Measurements from ENCODE around the gene WDR55. TPM values are rescaled to one million over a fixed set of nuclear protein-coding genes. Genes with fewer than 3 reads are reported as not detected.
"Not testable (repeated sequence)": the region's sequence is repeated elsewhere in the genome, so short reads cannot be mapped to it uniquely, and the experiment has no call there.

Gene WDR55
- total and polyA plus RNA-seq, 5 donors from 2014 or later, result 17.6 to 47.5 (median 22.0) TPM

- not testable (repeated sequence) for DNase-seq; H3K27me3 Mint-ChIP-seq; H3K9me3 Mint-ChIP-seq; H3K27ac ChIP-seq (ENCODE audit: insufficient read depth, low read length, poor library complexity, severe bottlenecking); H3K9me3 ChIP-seq (ENCODE audit: control insufficient read depth in 2 of 2, low read length in 2 of 2); H3K4me3 ChIP-seq (ENCODE audit: low read depth, low read length); ATAC-seq (ENCODE audit: low read depth in 2 of 2); H3K27me3 ChIP-seq (ENCODE audit: control insufficient read depth, insufficient read depth, low read length)
- Histone ChIP-seq H3K36me3 (ENCODE audit: control insufficient read depth, insufficient read depth, low read length) (peaks cover 75% of the 10 kb centered on the region), H3K4me1 (ENCODE audit: control insufficient read depth, insufficient read depth, low read length, poor library complexity, severe bottlenecking) (peaks cover 11% of the 10 kb centered on the region)
- Mint-ChIP-seq H3K27ac (peak overlapping the region in 2 of 3 donors; percentile 17 to 43), H3K36me3 (peaks cover 58% of the 10 kb centered on the region), H3K4me1 (peaks cover 0 to 13% (median 9%) of the 10 kb centered on the region in 4 donors), H3K4me3 (peak overlapping the region in 1 of 4 donors; percentile 68)
Observed at GRCh38 chr5:140660371-140660770, 4.3 kb upstream of the WDR55 start.

GRCh38 chr5:140664030-140664358 is 710 bp upstream of the WDR55 start:
- peak overlapping the region; percentile 96 to 99 (median 97) for H3K27ac Mint-ChIP-seq
- Histone ChIP-seq H3K27me3 (ENCODE audit: control insufficient read depth, insufficient read depth, low read length) (no peaks in the 10 kb centered on the region), H3K4me3 (ENCODE audit: low read depth, low read length) (peak overlapping the region; percentile 98), H3K9me3 (ENCODE audit: control insufficient read depth in 2 of 2, low read length in 2 of 2) (no peaks in the 10 kb centered on the region), H3K36me3 (ENCODE audit: control insufficient read depth, insufficient read depth, low read length) (peaks cover 57% of the 10 kb centered on the region), H3K27ac (ENCODE audit: insufficient read depth, low read length, poor library complexity, severe bottlenecking) (peak overlapping the region; percentile 97), H3K4me1 (ENCODE audit: control insufficient read depth, insufficient read depth, low read length, poor library complexity, severe bottlenecking) (peaks cover 30% of the 10 kb centered on the region)
- H3K4me1 Mint-ChIP-seq, result peaks cover 5 to 47% (median 25%) of the 10 kb centered on the region in 4 donors
- H3K36me3 Mint-ChIP-seq, result peaks cover 50% of the 10 kb centered on the region
- peak overlapping the region; percentile 97 to 99 (median 98) for H3K4me3 Mint-ChIP-seq
- peaks cover 0 to 2% (median 0%) of the 10 kb centered on the region in 7 donors for H3K9me3 Mint-ChIP-seq
- no peak for DNase-seq
- no peaks in the 10 kb centered on the region for H3K27me3 Mint-ChIP-seq
- ATAC-seq (ENCODE audit: low read depth in 2 of 2), result no peak

- not testable (repeated sequence) for H3K27me3 Mint-ChIP-seq, H3K9me3 Mint-ChIP-seq
Observed at GRCh38 chr5:140671035-140671434, 6.3 kb downstream of the WDR55 start.

GRCh38 chr5:140671472-140672125 is 6.9 kb downstream of the WDR55 start:
- H3K4me1 Mint-ChIP-seq, result peaks cover 1 to 22% (median 14%) of the 10 kb centered on the region in 4 donors

More at GRCh38 chr5:140671035-140671434, 6.3 kb downstream of the WDR55 start:
- peaks cover 62% of the 10 kb centered on the region for H3K36me3 ChIP-seq (ENCODE audit: control insufficient read depth, insufficient read depth, low read length)
- not testable (repeated sequence) for DNase-seq; ATAC-seq (ENCODE audit: low read depth in 2 of 2); H3K4me3 ChIP-seq (ENCODE audit: low read depth, low read length); H3K27ac Mint-ChIP-seq; H3K27me3 ChIP-seq (ENCODE audit: control insufficient read depth, insufficient read depth, low read length); H3K9me3 ChIP-seq (ENCODE audit: control insufficient read depth in 2 of 2, low read length in 2 of 2); H3K27ac ChIP-seq (ENCODE audit: insufficient read depth, low read length, poor library complexity, severe bottlenecking)
- H3K36me3 Mint-ChIP-seq, result peaks cover 30% of the 10 kb centered on the region
- peaks cover 13% of the 10 kb centered on the region for H3K4me1 ChIP-seq (ENCODE audit: control insufficient read depth, insufficient read depth, low read length, poor library complexity, severe bottlenecking)
- H3K4me1 Mint-ChIP-seq, result peaks cover 5 to 28% (median 19%) of the 10 kb centered on the region in 4 donors
- H3K4me3 Mint-ChIP-seq, result peak overlapping the region in 1 of 4 donors; percentile 43

GRCh38 chr5:140672455-140673186 is 7.9 kb downstream of the WDR55 start:
- Mint-ChIP-seq H3K27me3 (no peaks in the 10 kb centered on the region), H3K4me3 (no peak overlapping the region), H3K27ac (no peak overlapping the region), H3K4me1 (peaks cover 0 to 12% (median 4%) of the 10 kb centered on the region in 4 donors), H3K9me3 (no peaks in the 10 kb centered on the region), H3K36me3 (peaks cover 40% of the 10 kb centered on the region)
- DNase-seq, result no peak
- peak in 1 of 2 donors; percentile 25 for ATAC-seq (ENCODE audit: low read depth in 2 of 2)
- Histone ChIP-seq H3K36me3 (ENCODE audit: control insufficient read depth, insufficient read depth, low read length) (peaks cover 72% of the 10 kb centered on the region), H3K27me3 (ENCODE audit: control insufficient read depth, insufficient read depth, low read length) (no peaks in the 10 kb centered on the region), H3K9me3 (ENCODE audit: control insufficient read depth in 2 of 2, low read length in 2 of 2) (no peaks in the 10 kb centered on the region), H3K27ac (ENCODE audit: insufficient read depth, low read length, poor library complexity, severe bottlenecking) (no peak overlapping the region), H3K4me1 (ENCODE audit: control insufficient read depth, insufficient read depth, low read length, poor library complexity, severe bottlenecking) (no peaks in the 10 kb centered on the region), H3K4me3 (ENCODE audit: low read depth, low read length) (no peak overlapping the region)

More at GRCh38 chr5:140671472-140672125, 6.9 kb downstream of the WDR55 start:
- no peak overlapping the region for H3K4me3 Mint-ChIP-seq
- Histone ChIP-seq H3K9me3 (ENCODE audit: control insufficient read depth in 2 of 2, low read length in 2 of 2) (no peaks in the 10 kb centered on the region), H3K36me3 (ENCODE audit: control insufficient read depth, insufficient read depth, low read length) (peaks cover 68% of the 10 kb centered on the region), H3K4me1 (ENCODE audit: control insufficient read depth, insufficient read depth, low read length, poor library complexity, severe bottlenecking) (peaks cover 8% of the 10 kb centered on the region), H3K27me3 (ENCODE audit: control insufficient read depth, insufficient read depth, low read length) (no peaks in the 10 kb centered on the region), H3K27ac (ENCODE audit: insufficient read depth, low read length, poor library complexity, severe bottlenecking) (no peak overlapping the region), H3K4me3 (ENCODE audit: low read depth, low read length) (no peak overlapping the region)
- ATAC-seq (ENCODE audit: low read depth in 2 of 2), result no peak
- peaks cover 0 to 2% (median 0%) of the 10 kb centered on the region in 7 donors for H3K9me3 Mint-ChIP-seq
- peaks cover 36% of the 10 kb centered on the region for H3K36me3 Mint-ChIP-seq
- no peak for DNase-seq
- H3K27me3 Mint-ChIP-seq, result no peaks in the 10 kb centered on the region
- no peak overlapping the region for H3K27ac Mint-ChIP-seq

- no peak within 1 kb of the TSS for H3K4me3 ChIP-seq (ENCODE audit: low read depth, low read length)
- no peak for ATAC-seq (ENCODE audit: low read depth in 2 of 2)
- peak within 1 kb of the TSS in 1 of 4 donors; percentile 54 for H3K4me3 Mint-ChIP-seq
- H3K4me1 ChIP-seq (ENCODE audit: control insufficient read depth, insufficient read depth, low read length, poor library complexity, severe bottlenecking), result no peaks in the 10 kb centered on the region
- no peaks in the 10 kb centered on the region for H3K9me3 ChIP-seq (ENCODE audit: control insufficient read depth in 2 of 2, low read length in 2 of 2)
- H3K4me1 Mint-ChIP-seq, result peaks cover 0 to 5% (median 0%) of the 10 kb centered on the region in 4 donors
- no peak within 1 kb of the TSS for H3K27ac ChIP-seq (ENCODE audit: insufficient read depth, low read length, poor library complexity, severe bottlenecking)
- peaks cover 73% of the 10 kb centered on the region for H3K36me3 ChIP-seq (ENCODE audit: control insufficient read depth, insufficient read depth, low read length)
- no peaks in the 10 kb centered on the region for H3K27me3 ChIP-seq (ENCODE audit: control insufficient read depth, insufficient read depth, low read length)
- no peaks in the 10 kb centered on the region for H3K27me3 Mint-ChIP-seq
- H3K27ac Mint-ChIP-seq, result peak within 1 kb of the TSS in 1 of 3 donors; percentile 38
- H3K9me3 Mint-ChIP-seq, result no peaks in the 10 kb centered on the region
- peaks cover 35% of the 10 kb centered on the region for H3K36me3 Mint-ChIP-seq
- DNase-seq, result no peak
Observed at GRCh38 chr5:140673187-140673976, 8.7 kb downstream of the WDR55 start, which contains the start of gene DND1. DND1 (minus strand) TSS chr5:140673576; CDS start chr5:140673542, 34 bp downstream.

- Mint-ChIP-seq H3K9me3 (no peaks in the 10 kb centered on the region), H3K27me3 (no peaks in the 10 kb centered on the region), H3K4me3 (peak overlapping the region in 1 of 4 donors; percentile 54), H3K4me1 (no peaks in the 10 kb centered on the region), H3K27ac (peak overlapping the region in 1 of 3 donors; percentile 38), H3K36me3 (peaks cover 34% of the 10 kb centered on the region)
- Histone ChIP-seq H3K9me3 (ENCODE audit: control insufficient read depth in 2 of 2, low read length in 2 of 2) (no peaks in the 10 kb centered on the region), H3K36me3 (ENCODE audit: control insufficient read depth, insufficient read depth, low read length) (peaks cover 70% of the 10 kb centered on the region), H3K27ac (ENCODE audit: insufficient read depth, low read length, poor library complexity, severe bottlenecking) (no peak overlapping the region), H3K27me3 (ENCODE audit: control insufficient read depth, insufficient read depth, low read length) (no peaks in the 10 kb centered on the region), H3K4me3 (ENCODE audit: low read depth, low read length) (no peak overlapping the region), H3K4me1 (ENCODE audit: control insufficient read depth, insufficient read depth, low read length, poor library complexity, severe bottlenecking) (no peaks in the 10 kb centered on the region)
- ATAC-seq (ENCODE audit: low read depth in 2 of 2) (no peak), DNase-seq (no peak)
Observed at GRCh38 chr5:140674211-140674610, 9.5 kb downstream of the WDR55 start.

Measured in CD4-positive, CD25-positive, alpha-beta regulatory T cell (primary cell).